ENCODE data around the gene MAGOH. TPM values are rescaled to one million over a fixed set of nuclear protein-coding genes. Genes with fewer than 3 reads are reported as not detected.

The MAGOH gene
- total and polyA plus RNA-seq, 2 of the 13 experiments (the other 11 are each of a cell fraction or from before 2014, with no cell fraction given), result 24.1 to 87.0 TPM

DNA sequence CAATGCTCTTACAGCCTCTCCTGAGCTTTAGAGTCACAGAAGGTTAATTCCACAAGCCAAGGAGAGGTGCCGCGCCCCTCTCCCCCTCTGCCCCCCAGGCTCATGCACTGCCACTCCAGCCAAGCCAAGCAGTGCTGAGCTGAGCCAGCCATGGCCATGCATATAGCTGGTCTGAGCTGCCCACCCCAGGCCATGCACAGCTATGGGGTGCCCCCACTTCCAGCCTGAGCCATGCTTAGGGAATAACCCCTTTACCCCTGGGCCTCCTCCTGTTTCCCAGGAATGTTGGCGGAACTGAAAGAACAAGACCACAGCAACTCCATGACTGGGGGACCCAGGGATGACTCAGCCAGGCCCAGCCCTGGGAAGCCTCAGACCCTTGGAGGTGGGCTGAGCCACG lies 34.0 kb upstream of the MAGOH start:
- Histone ChIP-seq H3K4me2 (ENCODE audit: low read depth, low read length) (no peak overlapping the region), H3K4me1 (ENCODE audit: insufficient read depth, low read length) (no peaks in the 10 kb centered on the region), H3K9me3 (ENCODE audit: low read length) (no peaks in the 10 kb centered on the region), H3K79me2 (ENCODE audit: insufficient read depth, low read length) (no peaks in the 10 kb centered on the region), H3K36me3 (replicated peaks in 1 of 2; ENCODE audit: control insufficient read depth in 1 of 2, insufficient read depth in 2 of 2, low read length in 2 of 2) (peaks cover 6 to 13% of the 10 kb centered on the region in 2 experiments; a peak in 4 of 5 replicates), H3K9ac (ENCODE audit: insufficient read depth, low read depth, low read length) (no peak overlapping the region), H3K27me3 (ENCODE audit: control insufficient read depth in 1 of 2, insufficient read depth in 2 of 2, low read length in 2 of 2) (no peaks in the 10 kb centered on the region), H3K27ac (ENCODE audit: extremely low read length, insufficient read depth, low read length) (no peak overlapping the region), H3K4me3 (replicated peaks in 1 of 3; ENCODE audit: insufficient read depth in 1 of 3, low read depth in 2 of 3, low read length in 3 of 3) (no peak overlapping the region), H4K20me1 (ENCODE audit: insufficient read depth, low read length) (no peaks in the 10 kb centered on the region), H2AFZ (ENCODE audit: low read length) (no peak overlapping the region)
- DNase-seq (ENCODE audit: low spot score), result no peak
- BruUV-seq (replicated peaks), result no TSS peak
- ATAC-seq, result no peak
- CTCF ChIA-PET (ENCODE audit: low intra/inter-chr PET ratio, low total read pairs), result no interaction called here
- intact Hi-C loops (cut with micrococcal nuclease; ENCODE audit: unreplicated experiment), result no loop called here
- in situ Hi-C loops (cut with HindIII; ENCODE audit: extremely low pct_ligation_motif_present, low pct_unique_long_range_greater_than_20kb), result no loop called here
- WGBS (ENCODE audit: low lambda C conversion rate), result 93% methylated on average over 3 of the region's 4 CpGs
- FAIRE-seq, result no peak
- POLR2A ChIA-PET, result no interaction called here
- TF ChIP-seq TMF1 (CRISPR knock-in tag; IDR thresholded peaks at IDR 0.05; ENCODE audit: low read depth) (no peak), NFE2 (CRISPR knock-in tag; IDR thresholded peaks at IDR 0.05) (no peak), SNAPC4 (CRISPR knock-in tag; IDR thresholded peaks at IDR 0.05) (no peak), ZBTB40 (IDR thresholded peaks at IDR 0.05) (no peak), ZBTB40 (CRISPR knock-in tag; IDR thresholded peaks at IDR 0.05) (no peak), FOXK1 (CRISPR knock-in tag; IDR thresholded peaks at IDR 0.05; ENCODE audit: borderline replicate concordance, low read depth) (no peak), HNRNPK (IDR thresholded peaks at IDR 0.05; ENCODE audit: low read depth, low read length, poor library complexity, severe bottlenecking) (no peak)
- TF ChIP-seq, protein P1, sequence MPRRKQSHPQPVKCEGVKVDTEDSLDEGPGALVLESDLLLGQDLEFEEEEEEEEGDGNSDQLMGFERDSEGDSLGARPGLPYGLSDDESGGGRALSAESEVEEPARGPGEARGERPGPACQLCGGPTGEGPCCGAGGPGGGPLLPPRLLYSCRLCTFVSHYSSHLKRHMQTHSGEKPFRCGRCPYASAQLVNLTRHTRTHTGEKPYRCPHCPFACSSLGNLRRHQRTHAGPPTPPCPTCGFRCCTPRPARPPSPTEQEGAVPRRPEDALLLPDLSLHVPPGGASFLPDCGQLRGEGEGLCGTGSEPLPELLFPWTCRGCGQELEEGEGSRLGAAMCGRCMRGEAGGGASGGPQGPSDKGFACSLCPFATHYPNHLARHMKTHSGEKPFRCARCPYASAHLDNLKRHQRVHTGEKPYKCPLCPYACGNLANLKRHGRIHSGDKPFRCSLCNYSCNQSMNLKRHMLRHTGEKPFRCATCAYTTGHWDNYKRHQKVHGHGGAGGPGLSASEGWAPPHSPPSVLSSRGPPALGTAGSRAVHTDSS (CRISPR knock-in tag; conservative IDR thresholded peaks at IDR 0.05), result no peak

All from HepG2 (cell line).